Esophagus muscularis mucosa (tissue), 3 donors: ENCODE results near the gene PDE1C.

ENCODE experiments used
- CTCF ChIP-seq, 3 experiments: fragments of 200-600 bp in 2 of 3; fragments of 450-650 bp in 1 of 3; sonication (generic) in 2 of 3; IDR thresholded peaks; one replicate each; pipeline ENCODE4 v1.5.1; 2017 to 2019; ENCODE audit warnings: antibody characterized with exemption in 3 of 3, mild to moderate bottlenecking in 2 of 3, moderate library complexity in 1 of 3
- POLR2A ChIP-seq: fragments of 450-650 bp; IDR thresholded peaks from one replicate; pipeline ENCODE4 v1.6.1; 2017; ENCODE audit warnings: antibody characterized with exemption, moderate library complexity, mild to moderate bottlenecking, low read depth

DNA sequence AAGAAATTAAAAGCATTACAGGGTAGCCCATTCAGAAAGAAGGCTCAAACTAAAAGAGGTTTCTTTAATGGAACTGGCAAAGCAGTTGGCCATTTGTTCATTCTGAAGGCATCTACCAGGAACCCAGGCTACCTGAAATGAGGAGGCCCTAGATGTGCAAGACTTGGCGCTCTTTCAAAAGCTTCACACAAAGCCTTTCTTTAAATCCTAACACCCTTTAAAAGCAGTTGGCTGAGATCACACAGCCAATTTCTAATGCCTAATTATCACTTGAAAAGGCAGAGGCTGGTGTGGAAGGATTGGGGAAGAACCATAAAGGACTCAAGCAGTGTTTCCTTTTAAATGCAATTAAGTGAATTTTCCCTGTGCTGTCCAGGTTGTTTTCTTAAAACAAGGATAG is 360.0 kb downstream of the PDE1C start:
- no peak for TF ChIP-seq CTCF (IDR thresholded peaks at IDR 0.05)
- no peak for TF ChIP-seq POLR2A
